ENCODE data around the gene AANAT.

Gene AANAT

DNA sequence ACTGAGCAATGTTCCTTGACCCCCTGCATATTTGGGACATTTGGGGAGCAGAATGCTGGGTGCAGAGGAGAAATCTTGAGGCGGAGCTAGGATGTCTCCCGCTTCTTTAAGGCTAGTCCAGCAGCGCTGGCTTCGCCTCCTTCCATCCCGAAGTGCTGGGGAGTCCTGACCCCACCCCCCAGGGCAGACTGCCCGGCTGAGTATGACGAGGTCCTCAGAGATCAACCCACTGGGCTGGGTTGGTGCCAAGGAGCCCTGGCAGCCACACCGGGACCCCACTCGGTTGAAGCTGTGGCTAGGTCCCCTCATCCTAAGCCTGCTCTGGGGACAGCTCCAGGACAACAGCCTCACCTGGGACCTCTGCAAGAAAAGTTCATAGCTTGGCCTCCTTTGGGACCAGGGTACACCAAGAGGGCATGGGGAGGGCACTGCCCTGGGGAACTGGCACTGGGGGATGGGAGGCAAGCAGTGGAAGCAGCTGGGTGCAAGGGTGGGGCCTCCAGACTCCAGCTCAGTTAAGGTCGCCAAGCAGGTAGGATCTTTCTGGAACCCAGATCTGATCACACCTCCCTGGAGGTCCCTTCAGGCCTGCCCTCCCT lies 22.8 kb downstream of the AANAT start:
- no peak for DNase-seq (ENCODE audit: low read depth in 2 of 2)

- no peak for DNase-seq (ENCODE audit: low read depth in 2 of 2)
Measured at GRCh38 chr17:76491271-76492122, 24.1 kb downstream of the AANAT start.

DNA sequence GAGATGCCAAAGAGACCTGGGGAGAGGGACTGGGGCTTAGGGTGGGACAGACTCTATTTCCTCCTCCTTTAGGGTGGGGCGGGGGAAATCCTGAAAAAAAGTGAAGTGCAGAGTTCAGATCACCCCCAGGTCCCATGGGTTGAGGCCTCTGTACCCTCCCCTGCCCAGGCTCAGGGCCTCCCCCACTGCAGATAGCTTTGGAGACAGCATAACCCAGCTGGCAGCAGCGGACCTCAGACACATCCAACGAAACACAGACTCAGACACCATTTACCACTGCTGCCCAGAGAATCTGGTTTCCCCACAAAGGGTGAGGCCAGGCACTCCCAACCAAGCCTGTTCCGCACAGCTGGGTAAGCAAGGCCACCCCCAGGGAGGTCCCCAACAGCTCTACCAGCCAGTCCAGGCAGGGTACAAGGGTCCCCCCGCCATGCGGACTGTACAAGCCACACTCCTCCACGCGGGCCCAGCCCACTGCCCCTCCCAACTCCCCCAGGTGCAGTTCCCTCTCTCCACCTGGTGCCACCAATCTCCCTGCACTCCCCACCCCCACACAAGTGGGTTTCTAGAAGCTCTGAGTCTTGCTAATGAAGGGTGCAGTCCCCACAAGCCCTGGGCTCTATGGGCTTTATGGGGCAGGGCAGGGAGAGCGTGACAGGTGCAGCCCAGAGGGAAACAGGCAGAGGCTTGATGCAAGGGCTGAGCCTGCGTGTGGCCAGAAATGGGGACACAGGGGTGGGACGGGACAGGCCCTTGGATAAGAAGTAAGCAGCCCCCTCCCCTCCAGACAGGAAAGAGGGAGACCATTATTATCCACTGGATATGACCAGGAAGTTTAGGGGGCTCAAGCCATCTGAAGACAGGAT lies 25.0 kb downstream of the AANAT start:
- DNase-seq (ENCODE audit: low read depth in 2 of 2): no peak

DNA sequence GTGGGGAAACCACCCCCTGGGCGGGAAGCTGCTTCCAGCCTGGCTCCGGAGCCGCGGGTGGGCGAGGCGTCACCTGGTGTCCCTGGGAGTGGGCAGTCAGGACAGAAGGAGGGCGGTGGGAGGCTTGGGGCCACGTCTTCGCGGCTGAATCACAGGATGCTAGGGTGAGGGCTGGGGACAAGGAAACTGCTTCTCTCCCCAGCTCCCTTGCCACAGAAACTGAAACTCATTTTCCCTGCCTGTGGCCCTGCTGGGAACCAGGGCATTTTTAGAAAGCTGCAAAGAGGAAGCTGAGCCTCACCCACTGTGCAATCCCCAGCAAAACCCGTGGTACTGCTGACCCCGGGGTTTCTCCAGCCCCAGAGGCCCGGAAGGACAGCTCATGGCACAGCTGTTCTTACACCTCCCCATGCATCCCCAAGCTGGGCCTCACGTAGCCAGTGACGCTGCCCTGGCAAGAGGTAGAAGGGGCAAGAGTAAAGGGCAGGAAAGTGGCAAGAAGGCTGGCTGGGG lies 25.6 kb downstream of the AANAT start:
- DNase-seq (ENCODE audit: low read depth in 2 of 2): peak in 1 of 2 donors; percentile 38

- DNase-seq (ENCODE audit: low read depth in 2 of 2): peak in 1 of 2 donors; percentile 22
Measured at GRCh38 chr17:76493505-76494167, 26.2 kb downstream of the AANAT start.

GRCh38 chr17:76495663-76496400 lies 28.4 kb downstream of the AANAT start:
- no peak for DNase-seq (ENCODE audit: low read depth in 2 of 2)

GRCh38 chr17:76496464-76496863 lies 29.1 kb downstream of the AANAT start:
- DNase-seq (ENCODE audit: low read depth in 2 of 2): no peak

DNA sequence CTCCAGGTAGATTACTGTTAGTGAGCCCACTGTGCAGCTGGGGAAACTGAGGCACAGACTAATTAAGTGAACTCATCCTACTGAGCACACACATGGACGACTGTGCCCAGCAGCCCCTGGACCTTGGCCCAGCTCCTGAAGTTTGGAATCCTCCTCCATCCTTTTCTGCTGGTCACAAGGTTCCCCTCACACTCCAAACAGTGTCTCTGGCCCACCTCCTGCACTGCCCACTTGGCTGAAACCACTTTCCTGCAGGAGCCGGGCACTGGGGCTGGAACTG lies 30.2 kb downstream of the AANAT start:
- DNase-seq (ENCODE audit: low read depth in 2 of 2): no peak

GRCh38 chr17:76497979-76498875 lies 30.8 kb downstream of the AANAT start:
- no peak for DNase-seq (ENCODE audit: low read depth in 2 of 2)

DNA sequence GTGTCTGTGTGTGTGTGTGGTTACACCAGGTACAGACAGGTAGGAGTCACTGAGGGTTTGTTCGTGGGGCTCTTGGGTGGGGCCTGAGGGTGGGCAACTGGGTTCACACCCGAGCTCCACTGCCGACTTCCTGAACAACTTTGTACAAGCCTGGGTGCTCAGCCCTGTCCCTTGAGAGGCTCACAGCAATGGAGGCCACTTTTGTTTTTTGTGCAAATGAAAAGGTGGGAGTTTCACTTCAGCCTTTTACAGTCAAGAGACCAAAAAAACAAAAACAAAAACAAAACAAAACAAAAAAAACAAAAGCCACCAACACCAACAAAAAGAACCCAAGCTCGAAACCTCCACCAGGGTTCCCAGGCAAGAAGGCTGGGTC lies 31.5 kb downstream of the AANAT start:
- DNase-seq (ENCODE audit: low read depth in 2 of 2): no peak

DNA sequence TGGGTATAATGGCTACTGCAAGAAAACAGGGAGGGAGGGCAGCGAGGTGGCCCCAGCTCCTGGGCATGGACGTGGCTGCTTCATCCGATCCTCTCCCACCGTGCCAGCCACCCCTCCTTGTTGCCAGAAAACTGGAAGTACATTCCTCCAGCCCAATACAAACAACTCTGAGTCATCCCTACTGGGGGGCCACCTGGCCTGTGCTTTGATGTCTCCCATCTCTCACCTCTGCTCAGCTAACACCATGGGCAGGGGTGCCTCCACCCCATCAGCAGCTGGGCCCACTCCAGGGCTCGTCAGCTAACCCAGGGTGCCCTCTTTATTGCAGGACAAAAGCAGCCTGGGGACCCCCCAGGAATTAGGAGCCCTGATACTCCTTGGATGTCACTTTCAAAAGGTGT lies 31.9 kb downstream of the AANAT start:
- DNase-seq (ENCODE audit: low read depth in 2 of 2): no peak

- DNase-seq (ENCODE audit: low read depth in 2 of 2): no peak
Measured at GRCh38 chr17:76500074-76500746, 32.8 kb downstream of the AANAT start.

DNA sequence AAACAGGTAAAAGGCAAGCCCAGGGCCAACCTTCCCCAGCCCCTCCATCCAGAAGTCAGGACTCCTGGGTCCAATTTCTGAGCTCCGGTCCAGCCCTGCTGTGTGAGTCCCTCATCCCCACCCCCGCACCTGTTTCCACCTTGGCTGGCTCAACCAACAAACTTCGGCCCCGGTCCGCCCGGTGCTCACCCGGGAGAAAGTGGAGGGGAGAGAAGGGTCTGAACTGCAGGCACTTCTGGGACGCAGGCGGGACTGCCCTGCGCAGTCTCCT lies 33.3 kb downstream of the AANAT start:
- DNase-seq (ENCODE audit: low read depth in 2 of 2): no peak

GRCh38 chr17:76501018-76501826 lies 33.8 kb downstream of the AANAT start, which contains the start of gene RHBDF2:
Gene RHBDF2, minus strand, starts transcription at chr17:76501423. Its CDS starts 19,899 bp downstream, at chr17:76481524.
- peak; percentile 87 to 93 for DNase-seq (ENCODE audit: low read depth in 2 of 2)

- no peak for DNase-seq (ENCODE audit: low read depth in 2 of 2)
Measured at GRCh38 chr17:76501827-76502307, 34.5 kb downstream of the AANAT start.

DNA sequence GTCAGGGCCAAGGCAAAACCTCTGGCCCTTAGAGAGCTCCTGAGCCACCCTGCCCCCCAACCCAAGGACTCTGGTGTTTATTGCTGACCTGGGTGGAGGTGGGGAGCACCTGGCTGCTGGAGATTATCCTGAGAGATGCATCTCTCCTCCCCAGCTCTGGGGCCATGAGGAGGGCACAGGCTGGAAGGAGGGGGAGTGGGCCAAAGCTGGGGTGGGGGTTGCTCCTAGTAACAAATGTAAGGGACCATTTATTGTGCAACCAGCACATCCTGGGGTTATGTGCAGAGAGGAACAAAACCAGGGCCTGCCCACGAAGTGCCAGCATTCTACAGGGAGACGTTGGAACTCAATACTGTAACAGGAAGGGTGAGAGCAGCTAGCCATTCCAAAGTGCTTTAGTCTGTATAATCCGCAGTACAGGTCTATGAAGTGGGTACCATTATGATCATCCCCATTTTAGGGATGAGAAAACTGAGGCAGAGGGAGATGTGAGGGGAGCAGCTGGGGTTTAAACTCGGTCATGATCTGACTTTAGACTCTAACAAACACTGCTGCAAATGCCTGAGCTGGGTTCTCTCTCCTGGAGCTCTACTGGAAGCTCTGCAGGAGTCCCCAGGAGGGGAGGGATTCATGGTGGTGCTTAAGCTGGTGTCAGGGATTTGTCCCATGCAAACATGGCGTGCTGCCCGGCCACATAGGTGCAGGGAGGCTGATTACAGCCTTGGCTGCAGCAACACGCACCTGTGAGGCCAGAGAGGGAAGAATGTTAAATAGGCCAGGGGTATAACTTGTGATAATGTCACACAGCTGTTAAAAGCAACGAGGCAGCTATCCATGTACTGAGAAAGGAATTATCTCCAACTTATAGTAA lies 35.2 kb downstream of the AANAT start:
- DNase-seq (ENCODE audit: low read depth in 2 of 2): no peak

DNA sequence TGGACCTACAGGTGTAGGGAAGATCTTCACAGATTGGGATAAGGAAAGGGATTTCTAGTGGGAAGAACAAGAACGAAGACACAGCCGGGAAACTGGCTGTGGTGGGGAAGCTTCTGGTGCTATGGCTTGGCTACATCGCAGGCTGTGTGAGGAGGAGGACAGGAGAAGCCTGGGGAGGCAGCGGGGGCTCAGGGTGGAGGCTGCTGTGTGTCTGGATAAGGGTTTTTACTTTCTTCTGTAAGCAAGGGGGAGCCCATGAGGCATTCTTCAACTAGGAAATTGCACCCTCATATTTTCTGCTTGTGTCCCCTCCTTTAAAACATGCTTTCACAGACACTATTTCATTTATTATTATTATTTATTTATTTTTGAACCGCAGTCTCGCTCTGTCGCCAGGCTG lies 36.7 kb downstream of the AANAT start:
- DNase-seq (ENCODE audit: low read depth in 2 of 2): no peak

Data from stimulated activated CD8-positive, alpha-beta memory T cell treated with anti-CD3 and anti-CD28 coated beads, Interleukin-7, amount 100 ng/mL, for 4 hours (primary cell).